H4 (cell line): Measurements from ENCODE around the gene HOXD4. TPM values are rescaled to one million over a fixed set of nuclear protein-coding genes. Genes with fewer than 3 reads are reported as not detected.

Experiments
- DNase-seq: peaks from one replicate; pipeline ENCODE4 v3.0.0-alpha.2; 2015; ENCODE audit warnings: low spot score
- total RNA-seq: library from RNA; depleted of rRNA; stranded (reverse); fragments of >200 nt; shearing (Covaris generic); gene quantifications from 2 replicates; pipeline ENCODE4 v1.2.3, GENCODE V29; 2014

HOXD4 gene
- total RNA-seq, 1 experiment from 2014 or later = not detected

GRCh38 chr2:176156807-176157498 lies 5.6 kb downstream of the HOXD4 start, which contains the start of gene HOXD3:
Gene HOXD3, plus strand, starts transcription at chr2:176157307. Its CDS starts 11,808 bp downstream, at chr2:176169115.
- DNase-seq = no peak

DNA sequence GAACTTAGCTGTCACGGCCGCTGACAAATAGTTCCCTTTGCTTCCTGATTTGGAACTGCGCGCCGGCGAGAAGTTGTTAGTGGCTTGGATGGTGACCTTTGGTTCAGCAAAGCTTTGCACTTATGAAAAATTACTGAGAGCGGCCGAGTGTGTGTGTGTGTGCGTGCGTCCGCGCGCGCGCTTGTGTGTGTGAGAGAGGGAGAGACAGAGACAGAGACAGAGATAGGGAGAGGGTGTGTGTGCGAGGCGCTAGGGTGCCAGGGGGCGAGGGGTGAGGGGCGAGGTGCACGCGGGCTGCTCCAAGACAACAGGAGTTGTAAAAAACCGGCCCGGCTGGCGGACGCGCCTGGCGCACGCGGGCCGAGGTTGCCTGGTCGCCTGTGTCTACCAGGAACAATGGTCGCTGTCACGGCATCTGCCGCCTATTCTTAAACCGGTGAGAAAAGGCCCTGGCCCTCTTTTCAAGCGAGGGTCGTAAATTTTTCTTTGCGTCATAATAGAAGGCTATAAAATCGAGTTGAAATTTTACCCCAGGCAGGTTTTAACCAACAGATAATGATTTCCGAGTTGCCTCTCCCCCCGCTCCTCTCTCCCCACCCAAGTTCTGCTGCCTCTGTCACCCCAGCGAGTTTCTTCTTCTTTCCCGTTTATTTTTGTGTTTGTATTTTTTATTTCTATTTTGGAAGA lies 6.3 kb downstream of the HOXD4 start:
- DNase-seq = no peak

GRCh38 chr2:176158186-176158591 lies 6.8 kb downstream of the HOXD4 start:
- no peak for DNase-seq

- no peak for DNase-seq
Observed at GRCh38 chr2:176158855-176159662, 7.7 kb downstream of the HOXD4 start.

- DNase-seq = no peak
Observed at GRCh38 chr2:176159663-176160250, 8.4 kb downstream of the HOXD4 start.

DNA sequence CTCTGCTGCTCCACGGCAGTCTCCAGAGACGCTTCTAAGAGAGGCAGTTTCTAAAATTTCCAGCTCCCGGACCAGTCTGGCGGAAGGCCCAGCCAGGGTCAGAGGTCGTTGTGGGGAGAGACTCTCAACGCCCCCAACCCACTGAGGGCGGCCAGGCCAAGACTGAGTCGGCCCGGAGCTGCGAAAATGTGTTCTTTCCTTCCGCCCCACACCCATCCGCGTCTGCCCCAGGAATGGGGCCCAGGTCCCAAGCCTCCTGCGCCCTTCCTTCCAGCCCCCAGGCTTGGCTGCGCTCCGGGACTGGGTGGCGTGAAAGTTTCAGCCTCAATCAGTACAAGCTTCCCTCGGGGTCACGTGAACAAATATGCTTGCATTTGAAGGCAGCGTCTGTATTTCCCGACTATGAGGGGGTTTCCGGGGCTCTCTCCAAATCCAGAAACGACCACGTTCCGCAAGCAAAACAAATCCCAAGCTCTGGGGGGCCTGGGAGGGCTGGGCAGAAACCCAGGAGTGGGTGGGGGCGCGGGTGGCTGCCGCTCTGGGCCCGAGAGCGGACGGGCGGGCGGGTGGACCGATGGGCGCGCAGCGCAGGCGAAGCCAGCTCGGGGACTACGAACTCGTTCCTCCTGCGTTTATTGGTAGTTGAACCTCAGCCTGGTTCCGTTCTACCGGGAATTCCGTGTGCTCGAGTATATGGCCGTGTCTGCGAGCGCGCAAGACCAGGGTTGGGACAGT lies 9.1 kb downstream of the HOXD4 start:
- DNase-seq = no peak

- DNase-seq = no peak
Observed at GRCh38 chr2:176160986-176161824, 9.9 kb downstream of the HOXD4 start.

GRCh38 chr2:176161825-176162626 lies 10.7 kb downstream of the HOXD4 start:
- DNase-seq = no peak

DNA sequence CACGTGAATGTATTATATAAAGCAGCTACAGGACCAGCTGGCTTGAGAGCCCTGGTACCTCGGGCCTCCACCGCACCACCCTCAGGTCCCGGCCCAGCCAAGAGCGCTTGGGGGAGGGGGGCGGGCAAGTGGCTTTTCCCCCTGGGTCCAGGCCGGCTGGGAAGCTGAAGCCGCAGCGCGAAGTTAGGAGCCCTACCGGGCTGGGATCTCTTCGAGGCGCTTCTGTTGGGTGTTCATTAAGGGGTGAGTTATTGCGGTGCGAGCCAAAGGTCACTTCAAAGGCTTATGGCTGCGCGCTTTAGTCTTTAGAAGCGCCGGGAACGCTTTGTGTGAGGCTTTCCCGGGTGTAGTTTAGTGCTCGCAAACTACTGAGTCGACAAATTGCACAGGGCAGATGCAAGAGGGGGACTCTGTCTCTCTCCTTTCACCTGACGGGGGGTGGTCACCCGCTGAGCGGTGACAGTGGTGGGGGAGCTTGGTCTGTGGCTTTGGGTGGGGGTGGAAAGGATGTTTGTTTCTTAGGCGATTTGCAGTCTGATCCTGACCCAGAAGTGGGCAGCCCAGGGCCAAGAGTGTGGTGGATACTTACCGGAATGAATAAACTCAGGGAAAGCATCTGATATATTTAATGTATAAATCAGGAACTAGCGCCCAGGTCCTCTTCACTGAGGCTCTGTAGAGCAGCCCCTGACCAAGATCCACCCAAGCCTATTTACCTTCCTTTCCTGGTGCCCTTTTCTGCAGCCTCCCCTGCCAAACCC lies 11.7 kb downstream of the HOXD4 start:
- no peak for DNase-seq

DNA sequence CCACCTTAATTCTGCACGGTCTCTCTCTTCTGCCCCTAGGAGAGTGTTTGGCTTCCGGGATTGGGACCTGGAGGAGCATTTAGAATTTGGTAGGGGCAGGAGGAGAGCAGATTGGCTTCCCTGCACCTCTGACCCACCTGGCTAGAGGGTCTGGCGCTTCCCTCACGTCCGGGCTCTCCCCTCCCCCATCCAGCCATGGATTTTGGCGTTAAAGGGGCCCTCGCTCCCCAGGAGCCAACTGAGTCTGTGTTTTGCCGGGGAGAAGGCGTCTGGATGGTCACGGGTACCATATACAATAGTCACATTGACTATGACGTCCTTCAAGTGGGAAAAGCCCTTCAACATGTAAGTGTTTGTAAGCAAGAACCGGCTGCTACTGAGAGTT lies 12.3 kb downstream of the HOXD4 start:
- no peak for DNase-seq

DNA sequence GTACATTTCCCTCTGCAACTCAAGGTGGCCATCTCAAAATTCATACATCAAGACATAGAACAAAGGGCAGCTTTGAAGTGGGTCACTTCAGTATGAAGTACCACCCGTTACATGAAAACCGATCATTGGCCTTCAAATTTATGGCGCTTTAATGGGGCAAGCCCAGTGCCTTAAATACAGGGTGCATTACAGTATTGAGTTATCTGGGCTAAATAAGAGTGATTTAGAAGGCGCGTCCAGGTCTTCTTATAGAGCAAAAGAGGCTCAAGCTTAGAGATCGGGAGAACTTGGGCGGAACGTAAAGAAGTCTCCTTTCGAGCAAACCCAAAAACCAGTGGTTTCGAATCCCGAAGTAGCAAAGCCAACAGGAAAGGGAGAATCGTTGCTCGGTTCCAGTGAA lies 12.9 kb downstream of the HOXD4 start:
- DNase-seq = no peak

DNA sequence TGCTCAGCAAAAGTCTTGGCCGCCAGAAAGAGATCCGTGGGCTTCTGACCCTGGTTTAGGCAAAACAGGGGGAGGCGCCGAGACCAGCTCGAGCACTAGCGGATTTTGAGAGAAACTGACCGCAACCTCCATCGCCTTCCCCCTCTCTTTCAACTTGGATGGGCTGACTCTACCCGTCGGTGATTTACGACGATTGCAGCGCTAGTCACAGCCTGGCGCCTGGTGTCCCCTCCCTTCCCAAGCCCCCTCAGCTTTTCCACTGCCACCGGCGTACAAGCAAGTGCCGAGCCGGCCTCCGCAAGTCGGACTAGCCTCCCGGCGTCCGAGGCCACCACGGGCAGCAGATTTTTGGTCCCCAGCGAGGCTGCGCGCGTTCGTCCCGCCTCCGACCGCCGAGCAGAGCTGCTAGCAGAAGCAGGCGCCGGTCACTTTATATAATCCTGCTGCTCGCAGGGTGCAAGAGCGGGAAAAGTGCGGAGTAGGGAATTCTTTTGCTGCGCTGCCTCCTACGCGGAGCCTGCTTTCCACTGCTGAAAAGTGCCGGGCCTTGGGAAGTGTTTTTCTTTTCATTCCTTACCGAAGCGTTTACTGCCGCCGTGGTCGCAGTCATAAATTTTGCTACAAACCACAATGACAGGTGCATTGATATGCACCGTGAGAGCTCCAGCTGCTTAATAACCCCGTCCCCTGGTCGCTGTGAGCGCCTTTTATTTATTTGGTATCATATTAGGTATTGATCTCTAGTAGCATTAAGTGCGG lies 13.4 kb downstream of the HOXD4 start:
- no peak for DNase-seq

DNA sequence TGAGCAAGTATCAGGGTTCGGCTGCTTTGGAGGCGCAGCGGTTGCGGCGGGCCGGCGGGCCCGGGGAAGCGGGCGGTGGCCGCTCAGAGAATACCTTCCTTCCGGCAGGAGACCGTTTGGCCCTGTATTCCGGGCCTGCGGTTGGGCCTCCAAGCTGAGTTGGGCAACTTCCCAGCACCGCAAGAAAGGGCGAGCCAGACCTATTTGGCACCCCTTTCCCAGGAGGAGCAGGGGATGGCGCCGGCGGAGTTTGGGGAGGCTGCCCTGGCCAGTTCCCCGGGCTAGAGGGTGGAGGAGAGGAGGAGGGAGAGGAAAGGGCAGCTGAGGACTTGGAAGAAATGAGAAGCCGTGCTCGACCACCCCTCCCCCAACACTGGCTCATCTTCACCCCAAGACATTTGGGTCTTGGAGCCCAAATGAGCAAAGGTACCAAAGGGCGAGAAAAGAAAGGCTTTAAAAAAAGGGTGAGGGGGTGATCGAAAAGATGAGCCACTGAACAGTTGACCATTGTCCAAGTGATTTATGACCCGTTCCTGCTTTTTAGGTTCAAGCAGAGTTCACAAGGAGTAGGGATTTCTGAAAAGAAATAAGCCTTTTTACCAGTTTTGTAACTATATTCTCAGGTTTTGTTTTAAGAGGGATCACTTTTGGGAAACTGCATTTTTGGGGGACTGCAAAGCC lies 14.2 kb downstream of the HOXD4 start:
- DNase-seq = no peak

- DNase-seq = no peak
Observed at GRCh38 chr2:176166272-176166671, 14.9 kb downstream of the HOXD4 start.

DNA sequence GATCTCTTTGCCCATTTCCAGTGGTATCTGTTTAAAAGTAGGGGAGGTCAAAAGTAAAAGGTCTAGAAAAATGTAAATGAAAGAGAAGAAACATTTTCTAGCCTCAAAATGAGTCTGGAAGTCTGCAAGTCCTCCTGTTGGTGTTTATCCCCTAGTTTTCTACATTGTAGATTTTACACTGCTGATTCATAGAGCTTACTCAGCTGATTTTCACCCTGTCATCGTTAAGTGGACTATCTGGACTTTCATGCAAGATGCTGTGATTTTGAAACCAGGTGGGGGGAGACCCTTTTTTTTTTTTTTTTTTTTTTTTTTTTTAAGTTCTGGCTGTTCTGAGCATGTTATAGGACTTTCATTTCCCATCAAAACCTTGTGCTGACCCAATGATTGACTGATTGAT lies 16.0 kb downstream of the HOXD4 start:
- DNase-seq = no peak

- DNase-seq = no peak
Observed at GRCh38 chr2:176169181-176169580, 17.8 kb downstream of the HOXD4 start.

- DNase-seq = no peak
Observed at GRCh38 chr2:176169711-176170110, 18.4 kb downstream of the HOXD4 start.
